Dendritic cell treated with granulocyte-macrophage colony-stimulating factor and Interleukin-4, amounts not matched to agents 40 ng/mL and 50 ng/mL, for 4 days (primary cell): Measurements from ENCODE around the gene ZNF638.
A peak's percentile ranks its signal among the peaks of the same experiment; 100 is the strongest.

ENCODE experiments used
- H3K27ac Mint-ChIP-seq: one replicate; pipeline ENCODE4 v1.8.0; 2022; ENCODE audit warnings: mild to moderate bottlenecking, mixed read lengths
- H3K27me3 Mint-ChIP-seq: one replicate; pipeline ENCODE4 v1.8.0; 2022; ENCODE audit warnings: mild to moderate bottlenecking, mixed read lengths
- H3K36me3 Mint-ChIP-seq: one replicate; pipeline ENCODE4 v1.8.0; 2022; ENCODE audit warnings: low read depth, mixed read lengths
- H3K4me1 Mint-ChIP-seq: one replicate; pipeline ENCODE4 v1.8.0; 2022; ENCODE audit warnings: low read depth, mixed read lengths
- H3K4me3 Mint-ChIP-seq: one replicate; pipeline ENCODE4 v1.8.0; 2022; ENCODE audit warnings: mild to moderate bottlenecking, moderate library complexity, mixed read lengths
- H3K9me3 Mint-ChIP-seq: one replicate; pipeline ENCODE4 v1.8.0; 2022; ENCODE audit warnings: mixed read lengths
- intact Hi-C: fragments of 100-400 bp; cut with micrococcal nuclease; formaldehyde crosslinking; loops from one replicate; pipeline ENCODE4 v1.15.0; 2022

The ZNF638 gene

GRCh38 chr2:71340176-71340575 is 8.6 kb downstream of the ZNF638 start:
- Mint-ChIP-seq H3K4me1 (peaks cover 36% of the 10 kb centered on the region), H3K9me3 (no peaks in the 10 kb centered on the region), H3K27ac (no peak overlapping the region), H3K4me3 (no peak overlapping the region), H3K27me3 (no peaks in the 10 kb centered on the region), H3K36me3 (peaks cover 51% of the 10 kb centered on the region)
- intact Hi-C loops, result no loop called here

GRCh38 chr2:71341645-71342044 is 10.1 kb downstream of the ZNF638 start:
- intact Hi-C loops, result no loop called here
- Mint-ChIP-seq H3K27ac (no peak overlapping the region), H3K36me3 (peaks cover 54% of the 10 kb centered on the region), H3K9me3 (no peaks in the 10 kb centered on the region), H3K4me3 (no peak overlapping the region), H3K27me3 (no peaks in the 10 kb centered on the region), H3K4me1 (peaks cover 36% of the 10 kb centered on the region)

- Mint-ChIP-seq H3K27me3 (no peaks in the 10 kb centered on the region), H3K4me3 (no peak overlapping the region), H3K9me3 (no peaks in the 10 kb centered on the region), H3K36me3 (peaks cover 56% of the 10 kb centered on the region), H3K27ac (no peak overlapping the region), H3K4me1 (peaks cover 14% of the 10 kb centered on the region)
- intact Hi-C loops, result no loop called here
Measured at GRCh38 chr2:71346065-71346464, 14.5 kb downstream of the ZNF638 start.

- intact Hi-C loops, result no loop called here
- Mint-ChIP-seq H3K27me3 (no peaks in the 10 kb centered on the region), H3K4me3 (no peak overlapping the region), H3K9me3 (no peaks in the 10 kb centered on the region), H3K27ac (no peak overlapping the region), H3K36me3 (peaks cover 66% of the 10 kb centered on the region), H3K4me1 (peaks cover 17% of the 10 kb centered on the region)
Measured at GRCh38 chr2:71347517-71347916, 15.9 kb downstream of the ZNF638 start.

- Mint-ChIP-seq H3K27me3 (no peaks in the 10 kb centered on the region), H3K9me3 (no peaks in the 10 kb centered on the region), H3K27ac (no peak overlapping the region), H3K36me3 (peaks cover 65% of the 10 kb centered on the region), H3K4me3 (no peak overlapping the region), H3K4me1 (peaks cover 18% of the 10 kb centered on the region)
- intact Hi-C loops, result no loop called here
Measured at GRCh38 chr2:71348302-71348701, 16.7 kb downstream of the ZNF638 start.

GRCh38 chr2:71353248-71353647 is 21.7 kb downstream of the ZNF638 start:
- intact Hi-C loops, result no loop called here
- Mint-ChIP-seq H3K27me3 (no peaks in the 10 kb centered on the region), H3K9me3 (no peaks in the 10 kb centered on the region), H3K4me3 (no peak overlapping the region), H3K27ac (no peak overlapping the region), H3K36me3 (peaks cover 77% of the 10 kb centered on the region), H3K4me1 (peaks cover 15% of the 10 kb centered on the region)

- Mint-ChIP-seq H3K9me3 (no peaks in the 10 kb centered on the region), H3K4me3 (no peak overlapping the region), H3K27me3 (no peaks in the 10 kb centered on the region), H3K27ac (no peak overlapping the region), H3K36me3 (peaks cover 79% of the 10 kb centered on the region), H3K4me1 (no peaks in the 10 kb centered on the region)
- intact Hi-C loops, result no loop called here
Measured at GRCh38 chr2:71358931-71359671, 27.5 kb downstream of the ZNF638 start.

GRCh38 chr2:71360434-71360975 is 28.9 kb downstream of the ZNF638 start:
- Mint-ChIP-seq H3K9me3 (no peaks in the 10 kb centered on the region), H3K4me3 (no peak overlapping the region), H3K36me3 (peaks cover 78% of the 10 kb centered on the region), H3K27ac (no peak overlapping the region), H3K4me1 (no peaks in the 10 kb centered on the region), H3K27me3 (no peaks in the 10 kb centered on the region)
- intact Hi-C loops, result no loop called here

- H3K27me3 Mint-ChIP-seq, result no peaks in the 10 kb centered on the region
- no peaks in the 10 kb centered on the region for H3K9me3 Mint-ChIP-seq
- peaks cover 80% of the 10 kb centered on the region for H3K36me3 Mint-ChIP-seq
- no peak overlapping the region for H3K4me3 Mint-ChIP-seq
- intact Hi-C loops, result no loop called here
- no peak overlapping the region for H3K27ac Mint-ChIP-seq
- no peaks in the 10 kb centered on the region for H3K4me1 Mint-ChIP-seq
Measured at GRCh38 chr2:71361631-71362030, 30.0 kb downstream of the ZNF638 start.

GRCh38 chr2:71362447-71362846 is 30.9 kb downstream of the ZNF638 start:
- no peaks in the 10 kb centered on the region for H3K4me1 Mint-ChIP-seq
- H3K27me3 Mint-ChIP-seq, result no peaks in the 10 kb centered on the region
- H3K27ac Mint-ChIP-seq, result no peak overlapping the region
- H3K36me3 Mint-ChIP-seq, result peaks cover 80% of the 10 kb centered on the region
- intact Hi-C loops, result no loop called here
- H3K4me3 Mint-ChIP-seq, result no peak overlapping the region
- no peaks in the 10 kb centered on the region for H3K9me3 Mint-ChIP-seq

- Mint-ChIP-seq H3K36me3 (peaks cover 89% of the 10 kb centered on the region), H3K9me3 (no peaks in the 10 kb centered on the region), H3K27me3 (no peaks in the 10 kb centered on the region)
Measured at GRCh38 chr2:71370015-71370414, 38.4 kb downstream of the ZNF638 start.

GRCh38 chr2:71372042-71372441 is 40.5 kb downstream of the ZNF638 start:
- intact Hi-C loops, result no loop called here
- H3K27me3 Mint-ChIP-seq, result no peaks in the 10 kb centered on the region
- no peaks in the 10 kb centered on the region for H3K4me1 Mint-ChIP-seq
- peaks cover 89% of the 10 kb centered on the region for H3K36me3 Mint-ChIP-seq
- no peaks in the 10 kb centered on the region for H3K9me3 Mint-ChIP-seq
- H3K27ac Mint-ChIP-seq, result no peak overlapping the region
- H3K4me3 Mint-ChIP-seq, result no peak overlapping the region

More at GRCh38 chr2:71370015-71370414, 38.4 kb downstream of the ZNF638 start:
- no peaks in the 10 kb centered on the region for H3K4me1 Mint-ChIP-seq
- H3K27ac Mint-ChIP-seq, result no peak overlapping the region
- intact Hi-C loops, result no loop called here
- H3K4me3 Mint-ChIP-seq, result no peak overlapping the region

GRCh38 chr2:71379086-71379485 is 47.5 kb downstream of the ZNF638 start:
- Mint-ChIP-seq H3K27me3 (no peaks in the 10 kb centered on the region), H3K36me3 (peaks cover 95% of the 10 kb centered on the region), H3K4me3 (no peak overlapping the region), H3K27ac (peak overlapping the region; percentile 3), H3K4me1 (peaks cover 10% of the 10 kb centered on the region), H3K9me3 (no peaks in the 10 kb centered on the region)
- intact Hi-C loops, result no loop called here

- H3K27ac Mint-ChIP-seq, result no peak overlapping the region
Measured at GRCh38 chr2:71380665-71381064, 49.1 kb downstream of the ZNF638 start.

GRCh38 chr2:71385012-71385411 is 53.4 kb downstream of the ZNF638 start:
- Mint-ChIP-seq H3K4me3 (no peak overlapping the region), H3K4me1 (no peaks in the 10 kb centered on the region), H3K9me3 (no peaks in the 10 kb centered on the region), H3K27me3 (no peaks in the 10 kb centered on the region), H3K27ac (no peak overlapping the region), H3K36me3 (peaks cover 91% of the 10 kb centered on the region)
- intact Hi-C loops, result no loop called here

More at GRCh38 chr2:71380665-71381064, 49.1 kb downstream of the ZNF638 start:
- H3K9me3 Mint-ChIP-seq, result no peaks in the 10 kb centered on the region
- intact Hi-C loops, result no loop called here
- H3K4me1 Mint-ChIP-seq, result peaks cover 10% of the 10 kb centered on the region
- H3K4me3 Mint-ChIP-seq, result no peak overlapping the region
- no peaks in the 10 kb centered on the region for H3K27me3 Mint-ChIP-seq
- peaks cover 95% of the 10 kb centered on the region for H3K36me3 Mint-ChIP-seq
